OCI-LY1 (cell line): ENCODE data around the gene RALGDS.

Source experiments
- CTCF ChIP-seq: fragments of 200-600 bp; sonication (generic), shearing (Covaris generic); IDR thresholded peaks from 2 replicates; pipeline ENCODE4 v1.5.1; 2017; ENCODE audit warnings: mild to moderate bottlenecking, antibody characterized with exemption, low read length, moderate library complexity, mixed read lengths
- EZH2 ChIP-seq: fragments of 200-600 bp; sonication (generic), shearing (Covaris generic); IDR thresholded peaks from 2 replicates; pipeline ENCODE4 v1.8.0; 2017; ENCODE audit warnings: borderline replicate concordance, mixed run types, mild to moderate bottlenecking, antibody characterized with exemption, low read length, moderate library complexity, mixed read lengths

GRCh38 chr9:133148199-133149129 is 27.4 kb upstream of the RALGDS start:
- TF ChIP-seq CTCF, result no peak
- TF ChIP-seq EZH2, result no peak
